ENCODE measurements around the gene ZSCAN10. TPM values are rescaled to one million over a fixed set of nuclear protein-coding genes. Genes with fewer than 3 reads are reported as not detected.

The ZSCAN10 gene
- total RNA-seq: not detected

DNA sequence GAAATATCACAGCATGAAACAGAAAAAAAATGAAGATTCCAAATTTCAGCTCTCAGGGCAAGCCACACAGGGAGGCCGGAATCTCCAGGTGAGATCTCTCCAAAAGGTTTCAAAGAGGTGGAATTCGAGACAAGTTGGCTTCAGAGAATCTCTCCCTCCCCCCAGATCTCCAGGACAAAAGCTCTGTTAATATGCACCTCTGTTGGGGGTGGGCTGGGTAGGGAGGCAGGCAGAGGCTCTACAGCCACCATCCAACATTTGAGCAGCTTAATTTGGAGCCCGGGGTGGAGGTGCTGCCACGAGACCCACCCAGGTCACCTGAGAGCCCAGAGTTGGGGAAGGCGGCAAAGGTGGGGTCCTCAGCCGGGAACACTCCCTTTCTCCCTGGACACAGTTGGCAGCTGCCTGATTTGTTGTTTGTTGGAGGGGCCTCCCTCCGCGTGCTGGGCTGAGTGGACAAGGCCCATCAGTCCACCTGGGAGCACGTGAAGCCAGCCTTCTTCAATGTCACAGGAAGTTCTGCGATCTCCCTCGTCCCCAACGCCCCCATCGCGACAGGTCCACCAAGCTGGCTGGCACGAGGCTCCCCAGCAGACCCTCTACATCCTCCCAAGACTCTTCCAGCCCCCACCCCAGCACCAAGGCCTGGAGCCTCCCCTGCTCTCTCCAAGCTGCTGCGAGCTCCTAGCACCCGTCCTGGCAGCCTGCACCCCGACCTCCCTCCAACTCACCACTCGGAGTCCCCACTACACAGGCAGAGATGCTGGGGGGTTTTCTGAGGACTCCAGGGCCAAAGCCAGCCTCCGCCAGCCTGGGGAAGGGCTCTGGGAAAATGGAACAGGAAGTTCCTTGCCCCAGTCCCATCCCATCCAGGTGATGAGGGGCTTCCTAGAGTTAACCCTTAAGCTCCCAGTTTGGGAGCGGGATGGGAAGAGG is at the start of gene ZSCAN10:
ZSCAN10 (minus strand) TSS at position 836 of the 936 bp plus-strand sequence. CDS start 6,357 bp downstream, outside the sequence.
- H3K9me3 ChIP-seq: no peaks in the 10 kb centered on the region
- no peak for DNase-seq
- H3K36me3 ChIP-seq: no peaks in the 10 kb centered on the region
- H3K27me3 ChIP-seq: no peaks in the 10 kb centered on the region
- intact Hi-C loops (cut with DNase I): no loop called here
- TF ChIP-seq POLR2A (IDR thresholded peaks at IDR 0.05): no peak
- peaks cover 5 to 14% of the 10 kb centered on the region in 2 donors for H3K4me1 ChIP-seq
- WGBS, 2 donors: 57 to 63% methylated on average over 14 to 19 of the region's 21 CpGs
- H3K4me3 ChIP-seq (replicated peaks in 1 of 3): no peak within 1 kb of the TSS
- no peak within 1 kb of the TSS for H3K27ac ChIP-seq

DNA sequence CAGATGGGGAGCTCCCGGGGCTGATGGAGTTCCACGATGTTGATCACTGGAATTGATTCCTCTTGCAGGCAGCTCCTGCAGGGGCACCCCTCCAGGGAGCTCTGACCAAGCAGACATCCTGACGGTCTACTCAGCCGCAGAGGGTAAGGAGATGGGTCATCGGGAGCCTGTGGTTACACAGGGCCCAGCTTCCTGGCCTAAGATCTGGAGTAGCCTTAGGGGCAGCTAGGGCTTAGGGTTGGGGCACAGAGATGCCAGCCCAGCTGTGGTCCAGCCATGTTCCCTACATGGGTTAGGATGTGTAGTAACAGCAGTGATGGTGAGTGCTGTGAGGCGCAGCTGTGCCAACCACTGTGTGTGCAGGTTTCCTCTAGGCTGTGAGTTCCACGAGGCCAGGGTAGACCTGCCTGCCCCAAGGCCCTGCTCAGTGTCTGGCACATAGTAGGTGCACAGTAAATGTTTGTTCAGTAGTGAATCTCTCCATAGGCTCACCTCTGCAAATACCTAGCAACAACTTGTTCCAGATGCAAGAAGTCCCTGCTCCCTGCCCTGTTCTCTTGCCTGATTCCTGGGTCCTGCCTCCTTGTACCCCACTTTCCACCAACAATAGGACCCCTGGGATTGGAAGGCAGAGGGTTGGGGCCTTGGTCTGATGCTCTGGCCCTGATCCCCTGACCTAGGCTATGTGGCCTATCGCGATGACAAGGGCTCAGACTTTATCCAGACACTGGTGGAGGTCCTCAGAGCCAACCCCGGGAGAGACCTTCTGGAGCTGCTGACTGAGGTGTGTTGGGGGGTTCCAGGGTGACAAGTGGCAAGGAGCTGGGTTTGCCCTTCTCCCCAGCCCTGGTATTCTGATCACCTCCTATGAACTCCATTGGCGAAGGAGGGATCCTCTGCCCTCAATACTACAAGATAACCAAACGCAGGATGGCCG is 49.4 kb upstream of the ZSCAN10 start:
- Histone ChIP-seq H3K36me3 (no peaks in the 10 kb centered on the region), H3K27me3 (no peaks in the 10 kb centered on the region), H3K9me3 (no peaks in the 10 kb centered on the region), H3K4me3 (replicated peaks in 1 of 3) (no peak overlapping the region), H3K4me1 (peaks cover 15 to 16% of the 10 kb centered on the region in 2 donors), H3K27ac (no peak overlapping the region)
- no peak for DNase-seq
- WGBS, 2 donors: 85 to 94% methylated on average over 10 to 12 of the region's 13 CpGs
- TF ChIP-seq, protein P1, sequence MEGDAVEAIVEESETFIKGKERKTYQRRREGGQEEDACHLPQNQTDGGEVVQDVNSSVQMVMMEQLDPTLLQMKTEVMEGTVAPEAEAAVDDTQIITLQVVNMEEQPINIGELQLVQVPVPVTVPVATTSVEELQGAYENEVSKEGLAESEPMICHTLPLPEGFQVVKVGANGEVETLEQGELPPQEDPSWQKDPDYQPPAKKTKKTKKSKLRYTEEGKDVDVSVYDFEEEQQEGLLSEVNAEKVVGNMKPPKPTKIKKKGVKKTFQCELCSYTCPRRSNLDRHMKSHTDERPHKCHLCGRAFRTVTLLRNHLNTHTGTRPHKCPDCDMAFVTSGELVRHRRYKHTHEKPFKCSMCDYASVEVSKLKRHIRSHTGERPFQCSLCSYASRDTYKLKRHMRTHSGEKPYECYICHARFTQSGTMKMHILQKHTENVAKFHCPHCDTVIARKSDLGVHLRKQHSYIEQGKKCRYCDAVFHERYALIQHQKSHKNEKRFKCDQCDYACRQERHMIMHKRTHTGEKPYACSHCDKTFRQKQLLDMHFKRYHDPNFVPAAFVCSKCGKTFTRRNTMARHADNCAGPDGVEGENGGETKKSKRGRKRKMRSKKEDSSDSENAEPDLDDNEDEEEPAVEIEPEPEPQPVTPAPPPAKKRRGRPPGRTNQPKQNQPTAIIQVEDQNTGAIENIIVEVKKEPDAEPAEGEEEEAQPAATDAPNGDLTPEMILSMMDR (IDR thresholded peaks at IDR 0.05): no peak
- TF ChIP-seq POLR2A (IDR thresholded peaks at IDR 0.05): no peak
- intact Hi-C loops (cut with DNase I): no loop called here

GRCh38 chr16:3147757-3148104 is 48.6 kb upstream of the ZSCAN10 start:
- TF ChIP-seq POLR2A (IDR thresholded peaks at IDR 0.05): no peak
- TF ChIP-seq, protein P1 (IDR thresholded peaks at IDR 0.05): no peak
- Histone ChIP-seq H3K27ac (no peak overlapping the region), H3K36me3 (no peaks in the 10 kb centered on the region), H3K4me1 (peaks cover 15 to 16% of the 10 kb centered on the region in 2 donors), H3K9me3 (no peaks in the 10 kb centered on the region), H3K27me3 (no peaks in the 10 kb centered on the region), H3K4me3 (replicated peaks in 1 of 3) (no peak overlapping the region)
- WGBS, 2 donors: 92 to 100% methylated on average over 3 to 5 of the region's 5 CpGs
- intact Hi-C loops (cut with DNase I): no loop called here
- DNase-seq: no peak

GRCh38 chr16:3147046-3147756 is 48.1 kb upstream of the ZSCAN10 start:
- DNase-seq: no peak
- intact Hi-C loops (cut with DNase I): no loop called here
- WGBS, 2 donors: 87 to 92% methylated on average over 10 to 15 of the region's 16 CpGs

More at GRCh38 chr16:3147046-3147756, 48.1 kb upstream of the ZSCAN10 start:
- H3K36me3 ChIP-seq: no peaks in the 10 kb centered on the region
- no peak overlapping the region for H3K27ac ChIP-seq
- TF ChIP-seq POLR2A (IDR thresholded peaks at IDR 0.05): no peak
- TF ChIP-seq, protein P1 (IDR thresholded peaks at IDR 0.05): no peak
- no peaks in the 10 kb centered on the region for H3K27me3 ChIP-seq
- peaks cover 11 to 15% of the 10 kb centered on the region in 2 donors for H3K4me1 ChIP-seq
- no peak overlapping the region for H3K4me3 ChIP-seq (replicated peaks in 1 of 3)
- H3K9me3 ChIP-seq: no peaks in the 10 kb centered on the region

Data from thyroid gland (tissue), 4 donors.